Gastrocnemius medialis (tissue), 4 donors: ENCODE results near the gene CFHR3.

ENCODE experiments used
- POLR2A ChIP-seq, 2 donors: fragments of 450-650 bp; IDR thresholded peaks; one replicate each; pipeline ENCODE4 v1.6.1; 2017; ENCODE audit warnings: antibody characterized with exemption in 2 of 2, mild to moderate bottlenecking in 2 of 2, moderate library complexity in 2 of 2
- TF ChIP-seq, protein P1 (sequence below), 5 experiments: fragments of 450-650 bp in 3 of 5; fragments of 200-600 bp in 2 of 5; sonication (generic) in 2 of 5; IDR thresholded peaks in 4 of 5; conservative IDR thresholded peaks in 1 of 5; 1 replicate in 4 of 5; 2 replicates in 1 of 5; pipeline ENCODE4 v1.5.1; 2016 to 2019; ENCODE audit warnings: antibody characterized with exemption in 5 of 5, mild to moderate bottlenecking in 3 of 5, moderate library complexity in 3 of 5

DNA sequence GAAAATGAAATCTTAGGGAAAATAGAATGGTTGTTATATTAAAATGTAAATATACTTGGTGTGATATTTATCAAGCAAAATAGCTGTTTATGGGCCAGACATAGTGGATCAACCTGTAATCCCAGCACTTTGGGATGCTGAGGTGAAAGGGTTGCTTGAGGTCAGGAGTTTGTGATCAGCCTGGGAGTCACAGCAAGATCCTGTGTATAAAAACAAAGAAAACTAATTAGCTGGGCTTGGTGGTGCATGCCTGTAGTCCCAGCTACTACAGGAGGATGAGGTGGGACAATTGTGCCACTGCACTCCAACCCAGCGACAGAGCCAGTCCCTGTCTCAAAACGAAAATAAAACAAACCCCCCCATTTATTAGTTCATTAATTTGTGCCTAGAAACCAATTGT, 23.3 kb downstream of the CFHR3 start:
- TF ChIP-seq, protein P1, sequence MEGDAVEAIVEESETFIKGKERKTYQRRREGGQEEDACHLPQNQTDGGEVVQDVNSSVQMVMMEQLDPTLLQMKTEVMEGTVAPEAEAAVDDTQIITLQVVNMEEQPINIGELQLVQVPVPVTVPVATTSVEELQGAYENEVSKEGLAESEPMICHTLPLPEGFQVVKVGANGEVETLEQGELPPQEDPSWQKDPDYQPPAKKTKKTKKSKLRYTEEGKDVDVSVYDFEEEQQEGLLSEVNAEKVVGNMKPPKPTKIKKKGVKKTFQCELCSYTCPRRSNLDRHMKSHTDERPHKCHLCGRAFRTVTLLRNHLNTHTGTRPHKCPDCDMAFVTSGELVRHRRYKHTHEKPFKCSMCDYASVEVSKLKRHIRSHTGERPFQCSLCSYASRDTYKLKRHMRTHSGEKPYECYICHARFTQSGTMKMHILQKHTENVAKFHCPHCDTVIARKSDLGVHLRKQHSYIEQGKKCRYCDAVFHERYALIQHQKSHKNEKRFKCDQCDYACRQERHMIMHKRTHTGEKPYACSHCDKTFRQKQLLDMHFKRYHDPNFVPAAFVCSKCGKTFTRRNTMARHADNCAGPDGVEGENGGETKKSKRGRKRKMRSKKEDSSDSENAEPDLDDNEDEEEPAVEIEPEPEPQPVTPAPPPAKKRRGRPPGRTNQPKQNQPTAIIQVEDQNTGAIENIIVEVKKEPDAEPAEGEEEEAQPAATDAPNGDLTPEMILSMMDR (IDR thresholded peaks at IDR 0.05 in 4 of 5, conservative IDR thresholded peaks at IDR 0.05 in 1 of 5): no peak
- no peak for TF ChIP-seq POLR2A (IDR thresholded peaks at IDR 0.05)
